Ishikawa (cell line): ENCODE results near the gene TMEM244.

Experiments
- CEBPB ChIP-seq: IDR thresholded peaks from 2 replicates; pipeline ENCODE4 v1.6.1; 2012
- CREB1 ChIP-seq: IDR thresholded peaks from 2 replicates; pipeline ENCODE4 v1.6.1; 2012; ENCODE audit warnings: low read depth
- EGR1 ChIP-seq: IDR thresholded peaks from 2 replicates; pipeline ENCODE4 v1.6.1; 2012
- EP300 ChIP-seq: IDR thresholded peaks from 2 replicates; pipeline ENCODE4 v1.6.1; 2012; ENCODE audit warnings: borderline replicate concordance
- FOXM1 ChIP-seq: IDR thresholded peaks from 2 replicates; pipeline ENCODE4 v1.6.1; 2012; ENCODE audit warnings: low read depth, borderline replicate concordance
- NFIC ChIP-seq: IDR thresholded peaks from 2 replicates; pipeline ENCODE4 v1.6.1; 2012
- RAD21 ChIP-seq: IDR thresholded peaks from 2 replicates; pipeline ENCODE4 v1.6.1; 2012; ENCODE audit warnings: low read depth
- TAF1 ChIP-seq: IDR thresholded peaks from 2 replicates; pipeline ENCODE4 v1.6.1; 2012; ENCODE audit warnings: low read depth, mild to moderate bottlenecking
- TCF12 ChIP-seq: IDR thresholded peaks from 2 replicates; pipeline ENCODE4 v1.6.1; 2012; ENCODE audit warnings: low read depth
- TEAD4 ChIP-seq: IDR thresholded peaks from 2 replicates; pipeline ENCODE4 v1.6.1; 2012
- YY1 ChIP-seq: IDR thresholded peaks from 2 replicates; pipeline ENCODE4 v1.6.1; 2012; ENCODE audit warnings: low read depth
- ZBTB7A ChIP-seq: IDR thresholded peaks from 2 replicates; pipeline ENCODE4 v1.6.1; 2012; ENCODE audit warnings: low read depth
- TF ChIP-seq, protein P1 (sequence below): IDR thresholded peaks from 2 replicates; pipeline ENCODE4 v1.6.1; 2012; ENCODE audit warnings: low read depth, mild to moderate bottlenecking
- TF ChIP-seq, protein P2 (sequence below): IDR thresholded peaks from 2 replicates; pipeline ENCODE4 v1.6.1; 2012
- TF ChIP-seq, protein P3 (sequence below): IDR thresholded peaks from 2 replicates; pipeline ENCODE4 v1.6.1; 2012

TMEM244 gene

DNA sequence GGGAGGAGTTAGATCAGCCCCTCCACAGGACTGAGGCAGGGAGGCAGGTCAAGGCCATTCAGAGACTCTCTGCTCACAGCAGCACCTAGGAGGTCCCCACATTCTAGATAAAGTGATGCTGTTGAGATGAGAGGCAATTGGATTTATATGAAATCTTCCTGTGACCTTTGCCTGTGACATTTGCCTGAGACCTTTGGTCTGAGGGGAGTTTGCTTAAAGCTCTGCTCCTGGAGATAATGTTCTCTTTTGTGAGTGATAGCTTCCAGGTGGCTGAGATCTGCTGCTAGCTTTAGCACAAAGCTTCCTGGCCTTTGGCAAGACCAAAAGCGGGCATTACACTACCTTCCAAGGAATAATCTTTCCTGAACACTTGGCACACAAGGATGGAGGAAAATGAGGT is 43.3 kb downstream of the TMEM244 start:
- TF ChIP-seq TAF1 (no peak), ZBTB7A (no peak), TEAD4 (no peak), RAD21 (no peak), EGR1 (no peak), EP300 (no peak)

DNA sequence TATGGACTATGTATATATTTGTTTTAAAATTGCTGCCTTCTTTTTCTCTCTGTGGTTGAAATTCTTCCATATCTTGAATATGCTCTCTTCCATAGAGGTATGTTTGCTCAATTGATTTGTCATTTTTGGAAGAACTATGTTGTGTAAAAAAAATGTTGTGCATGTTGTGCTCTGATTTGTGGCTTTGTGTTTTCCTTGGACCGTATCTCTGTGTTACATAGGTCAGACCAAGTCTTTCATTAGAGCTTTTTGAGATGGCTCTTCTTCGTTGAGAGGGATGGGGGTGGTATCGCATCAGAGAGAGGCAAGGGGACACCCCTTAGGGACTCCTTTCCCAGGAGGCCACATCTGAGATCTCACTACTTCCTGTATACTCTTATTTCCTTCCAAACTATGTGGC is 43.8 kb downstream of the TMEM244 start:
- no peak for TF ChIP-seq RAD21
- TF ChIP-seq ZBTB7A, result no peak
- TF ChIP-seq, protein P1, sequence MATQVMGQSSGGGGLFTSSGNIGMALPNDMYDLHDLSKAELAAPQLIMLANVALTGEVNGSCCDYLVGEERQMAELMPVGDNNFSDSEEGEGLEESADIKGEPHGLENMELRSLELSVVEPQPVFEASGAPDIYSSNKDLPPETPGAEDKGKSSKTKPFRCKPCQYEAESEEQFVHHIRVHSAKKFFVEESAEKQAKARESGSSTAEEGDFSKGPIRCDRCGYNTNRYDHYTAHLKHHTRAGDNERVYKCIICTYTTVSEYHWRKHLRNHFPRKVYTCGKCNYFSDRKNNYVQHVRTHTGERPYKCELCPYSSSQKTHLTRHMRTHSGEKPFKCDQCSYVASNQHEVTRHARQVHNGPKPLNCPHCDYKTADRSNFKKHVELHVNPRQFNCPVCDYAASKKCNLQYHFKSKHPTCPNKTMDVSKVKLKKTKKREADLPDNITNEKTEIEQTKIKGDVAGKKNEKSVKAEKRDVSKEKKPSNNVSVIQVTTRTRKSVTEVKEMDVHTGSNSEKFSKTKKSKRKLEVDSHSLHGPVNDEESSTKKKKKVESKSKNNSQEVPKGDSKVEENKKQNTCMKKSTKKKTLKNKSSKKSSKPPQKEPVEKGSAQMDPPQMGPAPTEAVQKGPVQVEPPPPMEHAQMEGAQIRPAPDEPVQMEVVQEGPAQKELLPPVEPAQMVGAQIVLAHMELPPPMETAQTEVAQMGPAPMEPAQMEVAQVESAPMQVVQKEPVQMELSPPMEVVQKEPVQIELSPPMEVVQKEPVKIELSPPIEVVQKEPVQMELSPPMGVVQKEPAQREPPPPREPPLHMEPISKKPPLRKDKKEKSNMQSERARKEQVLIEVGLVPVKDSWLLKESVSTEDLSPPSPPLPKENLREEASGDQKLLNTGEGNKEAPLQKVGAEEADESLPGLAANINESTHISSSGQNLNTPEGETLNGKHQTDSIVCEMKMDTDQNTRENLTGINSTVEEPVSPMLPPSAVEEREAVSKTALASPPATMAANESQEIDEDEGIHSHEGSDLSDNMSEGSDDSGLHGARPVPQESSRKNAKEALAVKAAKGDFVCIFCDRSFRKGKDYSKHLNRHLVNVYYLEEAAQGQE, result no peak
- TF ChIP-seq, protein P2, sequence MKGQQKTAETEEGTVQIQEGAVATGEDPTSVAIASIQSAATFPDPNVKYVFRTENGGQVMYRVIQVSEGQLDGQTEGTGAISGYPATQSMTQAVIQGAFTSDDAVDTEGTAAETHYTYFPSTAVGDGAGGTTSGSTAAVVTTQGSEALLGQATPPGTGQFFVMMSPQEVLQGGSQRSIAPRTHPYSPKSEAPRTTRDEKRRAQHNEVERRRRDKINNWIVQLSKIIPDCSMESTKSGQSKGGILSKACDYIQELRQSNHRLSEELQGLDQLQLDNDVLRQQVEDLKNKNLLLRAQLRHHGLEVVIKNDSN, result no peak
- no peak for TF ChIP-seq TCF12

DNA sequence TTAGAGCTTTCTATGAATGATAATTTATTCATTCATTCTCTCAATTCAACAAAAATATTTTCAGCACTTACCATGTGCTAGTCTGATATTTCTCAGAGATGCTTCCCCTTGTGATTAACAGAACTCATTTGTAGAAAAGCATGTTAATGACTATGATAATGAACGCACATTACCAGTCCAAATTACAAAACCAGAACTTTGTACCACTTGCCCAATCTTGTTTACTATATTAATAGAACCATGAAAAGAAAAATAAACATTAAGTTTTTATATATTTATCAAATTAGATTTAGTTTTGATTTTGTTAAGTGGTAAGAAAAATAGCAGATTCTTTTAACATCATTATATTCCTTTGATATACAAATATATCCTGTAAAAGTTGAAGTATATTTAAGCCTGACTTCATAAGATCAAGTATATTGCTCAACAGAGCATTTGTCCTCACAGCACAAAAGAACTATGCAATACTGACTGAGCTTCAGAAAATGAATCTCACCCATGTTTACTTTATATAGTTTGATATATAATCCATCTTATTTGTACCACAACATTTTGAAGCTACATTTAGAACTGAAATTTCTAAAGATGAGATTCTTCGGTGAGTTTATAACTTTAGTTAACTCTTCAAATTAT is 48.9 kb downstream of the TMEM244 start:
- TF ChIP-seq CREB1 (no peak), TEAD4 (no peak), YY1 (no peak), TAF1 (no peak), EP300 (no peak), EGR1 (no peak), CEBPB (no peak), TCF12 (no peak), RAD21 (no peak), NFIC (no peak), ZBTB7A (no peak), FOXM1 (no peak)
- TF ChIP-seq, protein P2, result no peak
- TF ChIP-seq, protein P1, result no peak
- TF ChIP-seq, protein P3, sequence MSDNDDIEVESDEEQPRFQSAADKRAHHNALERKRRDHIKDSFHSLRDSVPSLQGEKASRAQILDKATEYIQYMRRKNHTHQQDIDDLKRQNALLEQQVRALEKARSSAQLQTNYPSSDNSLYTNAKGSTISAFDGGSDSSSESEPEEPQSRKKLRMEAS, result no peak

DNA sequence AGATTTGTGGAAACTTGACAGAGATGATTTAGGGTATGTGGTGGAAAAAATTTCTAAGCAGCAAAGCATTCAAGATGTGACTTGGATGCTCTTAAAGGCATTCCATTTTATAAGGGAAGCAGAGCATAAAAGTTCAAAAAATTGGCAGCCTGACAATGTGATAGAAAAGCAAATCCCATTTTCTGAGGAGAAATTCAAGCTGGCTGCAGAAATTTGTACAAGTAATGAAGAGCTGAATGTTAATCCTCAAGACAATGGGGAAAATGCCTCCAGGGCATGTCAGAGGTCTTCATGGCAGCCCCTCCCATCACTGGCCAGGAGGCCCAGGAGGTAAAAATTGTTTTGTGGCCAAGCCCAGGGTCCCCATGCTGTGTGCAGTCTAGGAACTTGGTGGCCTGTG is 58.2 kb downstream of the TMEM244 start:
- TF ChIP-seq TCF12 (peak; percentile 91), FOXM1 (peak; percentile 90), TEAD4 (peak; percentile 89), EP300 (peak; percentile 95), NFIC (peak; percentile 94)

DNA sequence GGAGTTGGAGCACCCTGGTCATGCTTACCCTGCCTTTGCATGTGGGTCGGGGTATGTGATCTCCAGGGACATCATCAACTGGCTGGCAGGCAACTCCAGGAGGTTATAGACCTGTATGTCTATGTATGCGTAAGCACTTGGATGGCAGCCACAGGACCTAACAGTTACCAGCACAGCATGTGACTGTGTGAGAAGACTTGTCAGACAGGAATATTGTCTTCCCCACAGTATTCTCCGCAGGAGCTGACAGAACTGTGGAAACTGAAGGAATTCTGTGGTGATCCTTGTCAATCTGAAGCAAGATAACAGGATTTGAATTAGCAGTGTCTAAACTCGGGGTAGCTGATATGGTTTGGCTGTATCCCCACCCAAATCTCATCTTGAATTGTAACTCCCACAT is 59.2 kb downstream of the TMEM244 start:
- TF ChIP-seq CEBPB (no peak; the same call in 1 of the 2 replicates), TCF12 (peak; percentile 86), NFIC (peak; percentile 91), RAD21 (no peak), CREB1 (no peak), EP300 (peak; percentile 86), TAF1 (no peak), FOXM1 (peak; percentile 60; the same call in 1 of the 2 replicates), YY1 (no peak), EGR1 (no peak), ZBTB7A (no peak), TEAD4 (peak; percentile 65)
- TF ChIP-seq, protein P3, result peak; percentile 72
- TF ChIP-seq, protein P2, result peak; percentile 78
- TF ChIP-seq, protein P1, result no peak
